ENCODE results near the gene IL6.
"Not testable (repeated sequence)": the region's sequence is repeated elsewhere in the genome, so short reads cannot be mapped to it uniquely, and the experiment has no call there.

The IL6 gene

GRCh38 chr7:22704722-22705121, 22.3 kb upstream of the IL6 start:
- not testable (repeated sequence) for DNase-seq

DNA sequence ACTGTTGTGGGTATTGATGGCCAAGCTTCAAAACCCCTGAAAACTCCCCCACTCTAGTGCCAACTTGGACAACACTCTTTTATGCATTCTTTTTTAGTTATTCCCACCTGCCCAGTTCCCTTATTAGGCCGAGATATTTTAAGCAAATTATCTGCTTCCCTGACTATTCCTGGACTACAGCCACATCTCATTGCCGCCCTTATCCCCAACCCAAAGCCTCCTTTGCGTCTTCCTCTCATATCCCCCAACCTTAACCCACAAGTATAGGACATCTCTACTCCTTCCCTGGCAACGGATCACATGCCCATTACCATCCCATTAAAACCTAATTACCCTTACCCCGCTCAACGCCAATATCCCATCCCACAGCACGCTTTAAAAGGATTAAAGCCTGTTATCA, 21.1 kb upstream of the IL6 start:
- DNase-seq = not testable (repeated sequence)

- DNase-seq = not testable (repeated sequence)
Observed at GRCh38 chr7:22707026-22707691, 19.8 kb upstream of the IL6 start.

DNA sequence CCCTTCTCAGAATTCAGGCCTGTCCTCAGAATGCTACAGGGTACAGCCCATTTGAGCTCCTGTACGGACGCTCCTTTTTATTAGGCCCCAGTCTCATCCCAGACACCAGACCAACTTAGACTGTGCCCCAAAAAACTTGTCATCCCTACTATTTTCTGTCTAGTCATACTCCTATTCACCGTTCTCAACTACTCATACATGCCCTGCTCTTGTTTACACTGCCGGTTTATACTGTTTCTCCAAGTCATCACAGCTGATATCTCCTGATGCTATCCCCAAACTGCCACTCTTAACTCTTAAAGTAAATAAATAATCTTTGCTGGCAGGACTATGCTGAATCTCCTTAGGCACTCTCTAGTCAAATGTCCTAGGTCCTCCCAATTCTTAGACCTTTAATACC, 18.8 kb upstream of the IL6 start:
- DNase-seq = not testable (repeated sequence)

DNA sequence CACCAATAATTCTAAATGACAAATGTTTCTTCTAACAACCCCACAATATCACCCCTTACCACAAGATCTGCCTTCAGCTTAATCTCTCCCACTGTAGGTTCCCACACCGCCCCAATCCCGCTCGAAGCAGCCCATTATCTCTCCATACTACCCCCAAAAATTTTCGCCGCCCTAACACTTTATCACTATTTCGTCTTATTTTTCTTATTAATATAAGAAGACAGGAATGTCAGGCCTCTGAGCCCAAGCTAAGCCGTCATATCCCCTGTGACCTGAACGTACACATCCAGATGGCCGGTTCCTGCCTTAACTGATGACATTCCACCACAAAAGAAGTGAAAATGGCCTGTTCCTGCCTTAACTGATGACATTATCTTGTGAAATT, 18.3 kb upstream of the IL6 start:
- not testable (repeated sequence) for DNase-seq

- not testable (repeated sequence) for DNase-seq
Observed at GRCh38 chr7:22709062-22709829, 17.8 kb upstream of the IL6 start.

DNA sequence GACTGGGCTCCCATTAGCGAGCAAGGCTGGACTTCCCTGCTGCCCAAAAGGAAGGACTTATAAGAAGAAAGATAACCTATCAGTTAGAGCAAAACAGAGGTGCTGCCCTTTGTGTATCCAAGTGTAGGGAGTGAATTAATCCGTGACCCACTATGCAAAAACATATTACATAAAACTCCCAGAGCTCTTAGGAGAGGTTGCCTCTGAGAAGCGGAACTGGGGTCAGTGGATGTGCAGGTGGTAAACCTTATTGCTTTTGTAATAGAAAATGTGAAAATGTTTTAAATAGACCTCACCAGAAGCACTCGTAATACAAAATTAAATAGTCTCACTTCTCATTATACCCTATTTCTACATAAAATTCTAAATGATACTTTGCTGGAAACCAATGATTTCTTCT, 17.1 kb upstream of the IL6 start:
- no peak for DNase-seq

GRCh38 chr7:22712999-22713398, 14.0 kb upstream of the IL6 start:
- DNase-seq = no peak

- no peak for DNase-seq
Observed at GRCh38 chr7:22713463-22713862, 13.5 kb upstream of the IL6 start.

DNA sequence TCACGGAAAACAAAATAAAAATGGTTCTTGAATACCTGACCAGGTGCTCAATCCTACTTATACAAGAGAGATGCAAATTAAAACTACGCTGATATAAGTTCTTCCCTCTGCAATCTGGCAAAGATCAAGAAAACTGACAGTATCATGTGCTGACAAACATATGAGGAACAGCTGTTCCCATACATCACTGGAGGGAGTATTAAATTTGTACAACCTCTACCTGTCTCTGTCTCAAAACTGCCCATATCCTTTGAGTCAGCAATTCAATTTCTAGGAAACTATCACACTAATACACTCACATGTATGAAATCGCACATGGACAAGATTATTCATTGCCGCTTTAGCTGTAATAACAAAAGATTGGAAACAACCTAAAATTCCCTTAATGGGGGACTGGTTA, 11.0 kb upstream of the IL6 start:
- DNase-seq = no peak

DNA sequence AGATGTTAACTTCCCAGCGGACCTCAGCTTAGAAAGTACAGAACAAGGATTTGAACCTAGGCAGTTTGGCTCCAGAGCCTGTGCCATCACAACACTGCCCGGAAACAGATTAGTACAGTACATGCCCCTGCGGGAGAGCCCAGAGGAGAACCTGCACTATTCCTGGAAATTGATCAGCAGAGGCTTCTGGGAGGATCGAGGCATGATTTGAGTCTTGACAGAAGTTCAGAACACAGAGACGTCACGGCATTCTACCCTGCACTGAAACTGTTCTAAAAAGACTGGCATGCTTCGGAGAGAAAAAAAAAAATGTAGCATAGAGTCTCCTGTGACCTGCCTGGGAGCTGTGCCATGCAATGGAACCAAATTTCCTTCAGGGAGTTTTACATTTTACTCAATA, 9.2 kb upstream of the IL6 start:
- no peak for DNase-seq

DNA sequence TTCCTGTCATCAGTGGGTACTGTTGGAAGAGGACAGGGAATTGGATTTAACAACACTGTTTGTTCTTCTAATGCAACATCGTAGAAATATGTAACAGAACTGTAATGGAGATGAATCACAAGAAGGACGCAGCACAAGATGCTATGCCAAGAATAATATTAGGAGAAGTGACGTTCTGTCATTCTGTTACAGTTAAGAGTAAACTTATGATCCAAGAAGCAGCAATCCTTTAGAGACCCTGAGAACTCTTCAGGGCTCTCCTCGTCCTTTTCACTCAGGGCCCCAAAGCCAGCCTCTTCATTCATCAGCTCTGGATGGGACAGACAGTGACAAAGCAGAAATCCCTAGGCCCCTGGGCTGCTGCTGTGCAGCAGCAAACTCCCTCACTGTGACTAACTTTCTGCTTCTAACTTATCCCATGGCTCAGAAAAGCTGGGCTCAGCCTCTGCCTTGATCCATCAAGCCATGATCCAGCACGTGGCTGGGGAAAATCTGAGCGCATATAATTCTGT, 8.7 kb upstream of the IL6 start:
- no peak for DNase-seq

GRCh38 chr7:22718911-22719420, 8.0 kb upstream of the IL6 start:
- DNase-seq = no peak

GRCh38 chr7:22720791-22721786, 5.9 kb upstream of the IL6 start:
- no peak for DNase-seq

- DNase-seq = no peak
Observed at GRCh38 chr7:22722536-22723180, 4.3 kb upstream of the IL6 start.

DNA sequence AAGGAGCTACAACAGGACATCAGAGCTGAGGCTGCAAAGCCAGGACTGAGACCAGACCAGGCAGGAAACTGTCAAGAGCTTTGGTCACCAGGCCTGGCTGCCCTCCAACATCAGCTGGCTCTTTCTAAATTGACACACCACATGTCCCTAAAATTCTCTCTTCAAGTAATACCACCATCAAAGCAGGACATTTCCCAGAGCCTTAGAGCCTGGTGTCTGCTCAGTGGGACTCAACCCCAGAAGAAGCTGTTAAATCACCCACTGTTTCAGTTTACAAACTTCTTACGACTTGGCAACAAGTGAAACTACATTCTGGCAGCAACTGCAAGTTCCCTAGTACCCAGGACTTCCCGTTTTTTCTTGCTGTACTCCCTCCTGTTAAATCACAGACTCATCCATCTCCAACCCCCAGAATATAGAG, 3.8 kb upstream of the IL6 start:
- no peak for DNase-seq

DNA sequence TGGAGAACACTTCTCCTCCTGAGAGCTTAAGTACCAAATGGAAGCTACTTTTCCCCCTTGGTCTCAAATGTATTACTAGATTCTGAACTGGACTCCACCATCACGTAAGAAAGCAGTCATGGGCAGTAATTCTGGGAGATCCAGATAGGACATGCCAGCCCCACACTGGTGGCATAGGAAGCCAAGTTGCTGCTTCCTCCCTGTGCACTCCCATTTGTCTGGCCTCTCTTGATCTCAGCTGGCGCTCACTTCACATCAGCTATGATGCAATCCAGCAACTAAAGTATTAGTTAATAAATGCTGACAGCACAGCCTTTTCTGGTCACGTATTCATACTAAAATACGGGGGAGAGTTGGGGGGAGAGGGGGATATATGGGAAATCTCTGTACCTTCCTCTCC, 3.4 kb upstream of the IL6 start:
- DNase-seq = no peak

DNA sequence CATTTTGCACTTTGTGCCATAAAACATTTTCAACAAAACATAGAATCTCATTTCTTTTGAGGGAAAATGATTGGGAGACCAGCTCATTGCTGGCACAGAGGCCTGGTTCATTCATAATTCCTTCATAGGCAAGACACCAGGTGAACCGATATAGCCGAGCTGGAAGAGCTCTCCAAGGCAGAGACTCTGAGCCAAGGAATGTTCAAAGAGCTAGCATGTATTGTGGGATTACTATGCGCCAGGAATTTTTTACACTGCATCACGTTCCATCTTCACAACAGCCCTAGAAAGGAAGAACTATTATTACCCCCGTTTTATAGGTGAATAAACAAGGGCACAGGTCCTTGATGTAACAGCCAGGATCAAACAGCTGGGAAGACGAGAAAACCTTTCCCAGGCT, 2.1 kb upstream of the IL6 start:
- no peak for DNase-seq

DNA sequence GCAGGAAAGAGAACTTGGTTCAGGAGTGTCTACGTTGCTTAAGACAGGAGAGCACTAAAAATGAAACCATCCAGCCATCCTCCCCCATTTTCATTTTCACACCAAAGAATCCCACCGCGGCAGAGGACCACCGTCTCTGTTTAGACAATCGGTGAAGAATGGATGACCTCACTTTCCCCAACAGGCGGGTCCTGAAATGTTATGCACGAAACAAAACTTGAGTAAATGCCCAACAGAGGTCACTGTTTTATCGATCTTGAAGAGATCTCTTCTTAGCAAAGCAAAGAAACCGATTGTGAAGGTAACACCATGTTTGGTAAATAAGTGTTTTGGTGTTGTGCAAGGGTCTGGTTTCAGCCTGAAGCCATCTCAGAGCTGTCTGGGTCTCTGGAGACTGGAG, 1.4 kb upstream of the IL6 start:
- no peak for DNase-seq

DNA sequence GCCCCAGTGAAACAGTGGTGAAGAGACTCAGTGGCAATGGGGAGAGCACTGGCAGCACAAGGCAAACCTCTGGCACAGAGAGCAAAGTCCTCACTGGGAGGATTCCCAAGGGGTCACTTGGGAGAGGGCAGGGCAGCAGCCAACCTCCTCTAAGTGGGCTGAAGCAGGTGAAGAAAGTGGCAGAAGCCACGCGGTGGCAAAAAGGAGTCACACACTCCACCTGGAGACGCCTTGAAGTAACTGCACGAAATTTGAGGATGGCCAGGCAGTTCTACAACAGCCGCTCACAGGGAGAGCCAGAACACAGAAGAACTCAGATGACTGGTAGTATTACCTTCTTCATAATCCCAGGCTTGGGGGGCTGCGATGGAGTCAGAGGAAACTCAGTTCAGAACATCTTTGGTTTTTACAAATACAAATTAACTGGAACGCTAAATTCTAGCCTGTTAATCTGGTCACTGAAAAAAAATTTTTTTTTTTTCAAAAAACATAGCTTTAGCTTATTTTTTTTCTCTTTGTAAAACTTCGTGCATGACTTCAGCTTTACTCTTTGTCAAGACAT, 574 bp upstream of the IL6 start:
- peak; percentile 64 for DNase-seq

- no peak for DNase-seq
Observed at GRCh38 chr7:22727714-22728035, 675 bp downstream of the IL6 start.

- DNase-seq = peak; percentile 12
Observed at GRCh38 chr7:22728401-22729029, 1.5 kb downstream of the IL6 start.

Data from NCI-H1436 (cell line).